Stimulated activated CD8-positive, alpha-beta memory T cell treated with anti-CD3 and anti-CD28 coated beads, Interleukin-7, amount 100 ng/mL, for 4 hours (primary cell): ENCODE measurements around the gene CCDC97.
"Not testable (repeated sequence)": the region's sequence is repeated elsewhere in the genome, so short reads cannot be mapped to it uniquely, and the experiment has no call there.

Experiments used
- DNase-seq, 2 donors: peaks; one replicate each; pipeline ENCODE4 v3.0.0-alpha.2; 2020; ENCODE audit warnings: low read depth in 2 of 2

The CCDC97 gene

GRCh38 chr19:41364524-41365391, 54.8 kb downstream of the CCDC97 start:
- DNase-seq = no peak

- no peak for DNase-seq
These were observed 56.1 kb downstream of the CCDC97 start for GRCh38 chr19:41366089-41366488.

- no peak for DNase-seq
These were observed 57.9 kb downstream of the CCDC97 start for GRCh38 chr19:41367848-41368301.

- no peak for DNase-seq
These were observed 59.8 kb downstream of the CCDC97 start for GRCh38 chr19:41369769-41370168.

GRCh38 chr19:41371119-41371518, 61.1 kb downstream of the CCDC97 start:
- DNase-seq = not testable (repeated sequence)

- no peak for DNase-seq
These were observed 61.6 kb downstream of the CCDC97 start for GRCh38 chr19:41371541-41371940.

GRCh38 chr19:41372501-41372900, 62.5 kb downstream of the CCDC97 start:
- no peak for DNase-seq

- DNase-seq = no peak
These were observed 64.0 kb downstream of the CCDC97 start for GRCh38 chr19:41373993-41374392.
